Occipital lobe (tissue), 1 donor: ENCODE results near the gene CENPVL1. TPM values are rescaled to one million over a fixed set of nuclear protein-coding genes. Genes with fewer than 3 reads are reported as not detected.

Experiments
- total RNA-seq: library from RNA; depleted of rRNA; stranded (reverse); fragments of >200 nt; gene quantifications from one replicate; pipeline ENCODE4 v1.2.3, GENCODE V29; 2014

Gene CENPVL1
- total RNA-seq, 1 donor from 2014 or later, result 1.7 TPM

Other genes starting within 250 kb of the CENPVL1 start
- gene NUDT11, start 213.9 kb upstream of the CENPVL1 start, total RNA-seq, result 95.8 TPM
- 0.47 TPM for gene CENPVL3, start 91.6 kb upstream of the CENPVL1 start, total RNA-seq
- 1.7 TPM for gene CENPVL2, start 27.7 kb upstream of the CENPVL1 start, total RNA-seq
- 15.8 TPM for gene GSPT2, start 32.9 kb downstream of the CENPVL1 start, total RNA-seq
- gene MAGED1, start 183.1 kb downstream of the CENPVL1 start, total RNA-seq, result 82.7 TPM